Adrenal gland (tissue), 5 donors: Measurements from ENCODE around the gene MAN2C1.
"Not testable (repeated sequence)": the region's sequence is repeated elsewhere in the genome, so short reads cannot be mapped to it uniquely, and the experiment has no call there.

ENCODE experiments used
- CTCF ChIP-seq, 6 experiments: fragments of 450-650 bp in 4 of 6; fragments of 200-600 bp in 2 of 6; sonication (generic) in 1 of 6; IDR thresholded peaks; 1 replicate in 5 of 6; 2 replicates in 1 of 6; pipeline versions ENCODE4 v1.5.1 to v1.8.0; 2016 to 2021; ENCODE audit warnings: antibody characterized with exemption in 6 of 6, mild to moderate bottlenecking in 2 of 6, moderate library complexity in 1 of 6
- POLR2A ChIP-seq, 2 donors: fragments of 450-650 bp; IDR thresholded peaks; one replicate each; pipeline ENCODE4 v1.6.1; 2017; ENCODE audit warnings: antibody characterized with exemption in 2 of 2, mild to moderate bottlenecking in 2 of 2, moderate library complexity in 1 of 2
- donor health status: DM: no; HTN: no; CAD: no.

GRCh38 chr15:75312548-75312947, 55.9 kb downstream of the MAN2C1 start:
- not testable (repeated sequence) for TF ChIP-seq CTCF, POLR2A (IDR thresholded peaks at IDR 0.05)
